Renal pelvis (tissue), 12 donors: ENCODE data around the gene CCDC28A. TPM values are rescaled to one million over a fixed set of nuclear protein-coding genes. Genes with fewer than 3 reads are reported as not detected.
"Not testable (repeated sequence)": the region's sequence is repeated elsewhere in the genome, so short reads cannot be mapped to it uniquely, and the experiment has no call there.

ENCODE experiments used
- DNase-seq: peaks from one replicate; pipeline ENCODE4 v3.0.0-alpha.2; 2013
- long read RNA-seq, 16 experiments: transcript quantifications; one replicate each; lab custom pipeline, GENCODE V29; 2026
- polyA plus RNA-seq, 3 donors: library from polyadenylated mRNA; unstranded; fragments of 120-200 nt; gene quantifications; one replicate each; pipeline ENCODE4 v1.2.1, GENCODE V29; 2013; ENCODE audit not compliant: insufficient read length in 3 of 3

CCDC28A gene
- polyA plus RNA-seq: 10 to 100 TPM; 25.7 to 28.6 (median 28.2) TPM
- long read RNA-seq, donor 1, transcript CCDC28A-202 (6 exons, 1,505 nt): major isoform, 17 of 17 reads
- long read RNA-seq, donor 1, partial matches to known transcripts: 0 of 17 reads
- long read RNA-seq, donor 1, other reads (novel, unspliced or antisense): 0 of 17 reads
- long read RNA-seq, donor 2, transcript CCDC28A-202 (6 exons, 1,505 nt): major isoform, 11 of 11 reads
- long read RNA-seq, donor 2, partial matches to known transcripts: 0 of 11 reads
- long read RNA-seq, donor 2, other reads (novel, unspliced or antisense): 0 of 11 reads
- long read RNA-seq, donor 3, transcript CCDC28A-202 (6 exons, 1,505 nt): major isoform, 13 of 24 reads
- long read RNA-seq, donor 3, partial matches to known transcripts: 6 of 24 reads
- long read RNA-seq, donor 3, other reads (novel, unspliced or antisense): 5 of 24 reads
- long read RNA-seq, donor 4, transcript CCDC28A-202 (6 exons, 1,505 nt): major isoform, 11 of 11 reads
- long read RNA-seq, donor 4, partial matches to known transcripts: 0 of 11 reads
- long read RNA-seq, donor 4, other reads (novel, unspliced or antisense): 0 of 11 reads
- long read RNA-seq, donor 5, partial matches to known transcripts: 0 of 4 reads
- long read RNA-seq, donor 5, other reads (novel, unspliced or antisense): 0 of 4 reads
- long read RNA-seq, donor 6, transcript CCDC28A-202 (6 exons, 1,505 nt): major isoform, 9 of 9 reads
- long read RNA-seq, donor 6, partial matches to known transcripts: 0 of 9 reads
- long read RNA-seq, donor 6, other reads (novel, unspliced or antisense): 0 of 9 reads
- long read RNA-seq, donor 7, transcript CCDC28A-202 (6 exons, 1,505 nt): major isoform, 9 of 15 reads
- long read RNA-seq, donor 7, partial matches to known transcripts: 0 of 15 reads
- long read RNA-seq, donor 7, other reads (novel, unspliced or antisense): 6 of 15 reads
- long read RNA-seq, donor 8, transcript CCDC28A-202 (6 exons, 1,505 nt): major isoform, 5 of 5 reads
- long read RNA-seq, donor 8, partial matches to known transcripts: 0 of 5 reads
- long read RNA-seq, donor 8, other reads (novel, unspliced or antisense): 0 of 5 reads
- long read RNA-seq, donor 9, transcript CCDC28A-202 (6 exons, 1,505 nt): major isoform, 13 of 13 reads
- long read RNA-seq, donor 9, partial matches to known transcripts: 0 of 13 reads
- long read RNA-seq, donor 9, other reads (novel, unspliced or antisense): 0 of 13 reads
- long read RNA-seq, donor 10, transcript CCDC28A-202 (6 exons, 1,505 nt): major isoform, 6 of 16 reads
- long read RNA-seq, donor 10, partial matches to known transcripts: 10 of 16 reads
- long read RNA-seq, donor 10, other reads (novel, unspliced or antisense): 0 of 16 reads
- long read RNA-seq, donor 11, transcript CCDC28A-202 (6 exons, 1,505 nt): major isoform, 6 of 11 reads
- long read RNA-seq, donor 11, partial matches to known transcripts: 5 of 11 reads
- long read RNA-seq, donor 11, other reads (novel, unspliced or antisense): 0 of 11 reads
- long read RNA-seq, donor 12, transcript CCDC28A-202 (6 exons, 1,505 nt): major isoform, 17 of 17 reads
- long read RNA-seq, donor 12, partial matches to known transcripts: 0 of 17 reads
- long read RNA-seq, donor 12, other reads (novel, unspliced or antisense): 0 of 17 reads
- long read RNA-seq, donor 13, transcript CCDC28A-202 (6 exons, 1,505 nt): major isoform, 6 of 6 reads
- long read RNA-seq, donor 13, partial matches to known transcripts: 0 of 6 reads
- long read RNA-seq, donor 13, other reads (novel, unspliced or antisense): 0 of 6 reads
- long read RNA-seq, donor 14, transcript CCDC28A-202 (6 exons, 1,505 nt): major isoform, 17 of 23 reads
- long read RNA-seq, donor 14, partial matches to known transcripts: 6 of 23 reads
- long read RNA-seq, donor 14, other reads (novel, unspliced or antisense): 0 of 23 reads
- long read RNA-seq, donor 15, transcript CCDC28A-202 (6 exons, 1,505 nt): major isoform, 13 of 13 reads
- long read RNA-seq, donor 15, partial matches to known transcripts: 0 of 13 reads
- long read RNA-seq, donor 15, other reads (novel, unspliced or antisense): 0 of 13 reads
- long read RNA-seq, donor 16, transcript CCDC28A-202 (6 exons, 1,505 nt): major isoform, 17 of 17 reads
- long read RNA-seq, donor 16, partial matches to known transcripts: 0 of 17 reads
- long read RNA-seq, donor 16, other reads (novel, unspliced or antisense): 0 of 17 reads

GRCh38 chr6:138773177-138774091 lies at the start of gene CCDC28A:
Gene CCDC28A, plus strand, starts transcription at chr6:138773769. Its CDS starts 2,352 bp downstream, at chr6:138776121.
- DNase-seq: peak; percentile 96

DNA sequence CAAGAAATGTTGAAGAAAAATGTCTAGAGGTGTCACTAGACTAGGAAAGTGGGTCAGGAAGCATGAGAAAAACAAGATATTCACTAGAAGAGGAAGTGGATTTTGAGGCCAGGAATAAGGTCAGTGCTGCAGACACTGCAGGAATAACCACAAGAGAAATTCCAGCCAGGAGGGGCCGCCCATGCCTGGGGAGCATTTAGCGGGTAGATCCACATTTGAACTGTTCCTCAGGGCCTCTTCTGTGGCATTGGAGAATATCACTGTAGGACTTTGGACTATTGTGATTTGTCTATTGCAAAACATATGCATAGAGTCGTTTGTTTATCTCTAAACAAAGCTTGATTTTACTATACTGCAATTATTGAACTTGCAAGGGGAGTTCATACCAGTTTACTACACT lies 49.6 kb upstream of the CCDC28A start:
- no peak for DNase-seq

DNA sequence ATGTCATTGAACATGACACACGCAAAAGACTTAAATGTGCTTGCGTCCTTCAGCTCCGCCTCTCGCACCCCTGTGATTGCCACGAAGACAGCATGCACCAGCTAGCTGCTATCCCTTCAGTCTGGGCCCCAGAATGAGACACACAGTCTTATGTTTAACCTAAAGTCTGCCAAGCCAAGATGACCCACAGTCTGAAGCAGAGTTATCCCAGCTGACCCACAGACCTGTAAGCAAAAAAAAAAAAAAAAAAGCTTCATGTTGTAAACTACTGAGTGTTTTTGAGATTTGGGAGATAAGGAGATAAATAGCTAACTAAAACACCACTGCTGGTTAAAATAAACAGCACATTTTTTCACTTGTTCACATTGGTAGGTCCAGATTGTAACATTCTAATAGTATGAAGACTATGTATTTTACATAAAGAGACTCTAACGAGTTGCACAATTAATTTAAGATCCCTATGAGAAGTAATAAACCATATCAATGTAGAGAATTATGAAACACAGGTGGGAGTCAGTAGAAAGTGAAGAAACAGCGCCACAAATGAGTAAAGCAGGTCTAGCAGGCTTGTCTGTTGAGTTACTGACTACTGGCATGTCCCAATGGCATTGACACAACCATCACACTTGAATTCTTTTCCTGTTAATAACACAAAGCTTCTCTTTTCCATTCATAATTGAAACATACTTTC lies 47.4 kb upstream of the CCDC28A start:
- no peak for DNase-seq

GRCh38 chr6:138726757-138727097 lies 46.8 kb upstream of the CCDC28A start:
- DNase-seq: no peak

- DNase-seq: no peak
These were observed 46.4 kb upstream of the CCDC28A start for GRCh38 chr6:138727182-138727581.

DNA sequence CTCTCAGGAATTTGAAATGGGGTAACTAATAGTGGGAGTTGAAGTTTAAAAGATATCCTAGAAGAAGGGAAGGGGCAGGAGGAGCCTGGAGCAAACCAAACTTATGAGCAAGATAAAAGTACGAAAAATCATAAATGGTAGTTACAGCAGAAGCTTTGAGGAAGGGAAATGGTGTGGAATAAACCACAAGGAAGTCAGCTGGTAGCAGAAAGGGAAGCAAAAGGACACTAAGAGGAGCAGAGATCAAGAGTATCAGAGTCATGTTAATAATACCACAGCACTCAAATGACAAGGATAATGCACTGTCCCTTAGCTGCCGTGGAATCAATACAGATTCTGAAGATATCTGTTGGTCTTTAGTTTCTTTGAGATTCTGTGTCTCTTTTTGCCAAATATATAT lies 44.9 kb upstream of the CCDC28A start:
- DNase-seq: no peak

DNA sequence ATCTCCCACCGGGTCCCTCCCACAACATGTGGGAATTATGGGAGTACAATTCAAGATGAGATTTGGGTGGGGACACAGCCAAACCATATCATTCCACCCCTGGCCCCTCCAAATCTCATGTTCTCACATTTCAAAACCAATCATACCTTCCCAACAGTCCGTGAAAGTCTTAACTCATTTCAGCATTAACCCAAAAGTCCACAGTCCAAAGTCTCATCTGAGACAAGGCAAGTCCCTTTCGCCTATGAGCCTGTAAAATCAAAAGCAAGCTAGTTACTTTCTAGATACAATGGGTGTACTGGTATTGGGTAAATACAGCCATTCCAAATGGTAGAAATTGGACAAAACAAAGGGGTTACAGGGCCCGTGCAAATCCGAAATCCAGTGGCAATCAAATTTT lies 43.5 kb upstream of the CCDC28A start:
- not testable (repeated sequence) for DNase-seq

GRCh38 chr6:138734585-138734984 lies 39.0 kb upstream of the CCDC28A start:
- DNase-seq: no peak

DNA sequence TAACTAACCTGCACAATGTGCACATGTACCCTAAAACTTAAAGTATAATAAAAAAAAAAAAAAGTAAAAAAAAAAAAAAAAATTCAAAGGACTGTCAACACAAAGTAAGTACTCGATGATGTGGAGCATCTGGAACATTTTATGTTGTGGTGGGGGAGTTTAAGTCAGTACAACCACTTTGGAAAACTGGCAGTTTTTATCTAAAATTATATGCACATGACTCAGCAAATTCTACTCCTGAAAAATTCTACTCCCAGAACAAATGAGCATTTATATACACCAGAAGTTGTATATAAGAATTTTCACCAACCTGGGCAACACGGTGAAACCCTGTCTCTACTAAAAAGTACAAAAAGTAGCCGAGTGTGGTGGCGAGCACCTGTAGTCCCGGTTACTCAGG lies 36.9 kb upstream of the CCDC28A start:
- no peak for DNase-seq

- DNase-seq: no peak
These were observed 21.6 kb upstream of the CCDC28A start for GRCh38 chr6:138752017-138752416.

DNA sequence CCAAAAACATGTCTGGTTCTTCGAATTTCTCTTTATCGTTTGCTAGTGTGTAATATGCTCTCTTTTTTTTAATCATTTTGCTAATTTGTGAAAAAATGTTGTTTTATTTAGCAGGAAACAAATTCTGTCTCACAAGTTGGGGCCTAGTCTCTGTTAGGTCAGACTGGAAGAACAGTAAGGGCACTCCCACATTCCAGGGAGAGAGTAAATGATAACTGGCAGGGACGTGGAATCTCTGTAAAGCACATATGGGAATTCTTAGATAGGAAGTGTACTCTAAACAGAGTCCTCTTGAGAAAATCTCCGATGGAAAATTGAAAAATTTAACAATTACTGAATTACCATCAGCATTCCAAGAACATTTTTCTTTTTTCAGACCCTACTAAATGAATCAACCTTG lies 16.4 kb upstream of the CCDC28A start:
- DNase-seq: no peak

DNA sequence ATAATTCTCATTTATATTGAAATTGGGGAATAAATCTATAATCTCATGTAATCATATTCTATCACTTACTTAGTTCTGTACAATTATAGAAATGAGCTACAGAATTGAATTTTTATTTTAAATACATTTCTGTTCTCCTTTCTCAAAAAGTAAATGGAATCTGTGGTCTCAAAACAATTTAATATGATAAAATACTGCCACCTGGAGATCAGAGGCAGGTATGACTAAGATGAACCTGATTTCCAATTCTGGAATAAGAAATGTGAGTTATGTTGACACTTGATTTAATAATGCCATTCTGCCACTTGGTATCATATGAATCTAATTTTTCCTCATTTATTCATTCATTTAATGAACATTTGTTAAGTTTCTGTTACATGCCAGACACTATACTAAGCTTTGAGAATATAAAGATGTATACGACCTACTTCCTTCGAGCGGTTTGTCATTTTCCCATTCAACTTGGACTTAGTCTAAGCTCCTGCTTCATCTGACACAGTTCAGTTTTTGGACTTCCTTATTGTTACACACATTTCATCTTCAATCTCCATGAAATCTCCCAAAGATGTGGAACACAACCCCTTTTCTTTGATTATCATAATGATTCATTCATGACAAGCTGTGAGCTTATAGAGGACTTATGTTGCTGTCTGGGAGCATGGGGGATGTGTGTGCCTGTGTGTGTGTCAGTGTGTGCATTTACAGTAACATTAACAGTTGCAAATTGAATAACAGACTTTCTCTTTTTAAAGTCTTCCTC lies 7.5 kb upstream of the CCDC28A start:
- DNase-seq: peak; percentile 22

- DNase-seq: peak; percentile 8
These were observed 4.4 kb upstream of the CCDC28A start for GRCh38 chr6:138769102-138769676.

DNA sequence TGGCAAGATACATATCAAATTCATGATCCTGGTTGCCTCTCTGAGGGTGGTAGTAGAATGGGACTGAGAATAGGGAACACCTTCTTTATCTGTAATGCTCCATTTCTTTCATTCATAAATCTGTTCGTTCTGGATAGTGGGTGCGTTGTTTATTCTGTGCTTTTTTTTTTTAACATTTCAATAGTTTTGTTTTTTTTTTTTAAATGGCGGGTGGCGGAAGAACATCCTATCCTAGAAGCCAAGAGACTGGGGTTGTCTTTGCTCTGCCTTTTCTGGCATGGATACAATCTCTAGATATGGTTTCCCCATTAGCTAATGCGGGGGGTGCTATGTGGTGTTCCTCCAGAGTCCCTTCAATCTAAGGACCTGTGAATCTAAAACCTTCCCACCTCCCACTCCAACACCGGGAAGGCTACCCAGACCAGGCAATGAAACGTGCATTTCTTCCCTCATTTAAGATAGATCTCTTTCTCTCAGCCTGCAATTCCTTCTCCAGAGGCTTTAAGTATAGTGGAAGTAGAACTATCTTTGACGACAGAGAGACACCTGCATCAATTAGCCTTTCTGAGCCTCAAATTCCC lies 883 bp upstream of the CCDC28A start:
- no peak for DNase-seq

DNA sequence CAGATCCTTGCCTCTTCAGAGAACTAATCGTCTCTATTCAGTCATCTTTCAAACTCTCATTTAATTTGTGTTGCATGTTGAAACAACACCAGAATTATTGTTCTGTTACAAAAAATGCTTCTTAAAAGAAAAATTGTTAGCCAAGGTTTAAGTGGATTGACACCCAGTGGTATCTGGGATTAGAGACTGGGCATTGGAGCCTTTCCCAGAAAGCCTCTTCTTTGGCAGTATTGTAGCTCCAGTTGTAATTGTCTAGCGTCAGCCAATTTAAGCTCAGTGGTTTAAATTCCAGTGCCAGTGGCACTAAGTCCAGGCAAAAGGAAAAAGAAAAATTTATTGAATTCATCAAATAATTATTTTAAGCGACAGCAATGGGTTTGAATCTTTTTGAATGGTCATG lies 801 bp downstream of the CCDC28A start:
- no peak for DNase-seq

GRCh38 chr6:138776659-138777058 lies 3.1 kb downstream of the CCDC28A start:
- DNase-seq: no peak

- DNase-seq: no peak
These were observed 4.8 kb downstream of the CCDC28A start for GRCh38 chr6:138778331-138778730.
